IPS-NIHi11 (cell line): ENCODE results near the gene KCNE4.

Source experiments
- DNase-seq: peaks from one replicate; pipeline ENCODE4 v3.0.0; 2012; ENCODE audit warnings: mixed read lengths, low spot score

KCNE4 gene, protein sequence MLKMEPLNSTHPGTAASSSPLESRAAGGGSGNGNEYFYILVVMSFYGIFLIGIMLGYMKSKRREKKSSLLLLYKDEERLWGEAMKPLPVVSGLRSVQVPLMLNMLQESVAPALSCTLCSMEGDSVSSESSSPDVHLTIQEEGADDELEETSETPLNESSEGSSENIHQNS

DNA sequence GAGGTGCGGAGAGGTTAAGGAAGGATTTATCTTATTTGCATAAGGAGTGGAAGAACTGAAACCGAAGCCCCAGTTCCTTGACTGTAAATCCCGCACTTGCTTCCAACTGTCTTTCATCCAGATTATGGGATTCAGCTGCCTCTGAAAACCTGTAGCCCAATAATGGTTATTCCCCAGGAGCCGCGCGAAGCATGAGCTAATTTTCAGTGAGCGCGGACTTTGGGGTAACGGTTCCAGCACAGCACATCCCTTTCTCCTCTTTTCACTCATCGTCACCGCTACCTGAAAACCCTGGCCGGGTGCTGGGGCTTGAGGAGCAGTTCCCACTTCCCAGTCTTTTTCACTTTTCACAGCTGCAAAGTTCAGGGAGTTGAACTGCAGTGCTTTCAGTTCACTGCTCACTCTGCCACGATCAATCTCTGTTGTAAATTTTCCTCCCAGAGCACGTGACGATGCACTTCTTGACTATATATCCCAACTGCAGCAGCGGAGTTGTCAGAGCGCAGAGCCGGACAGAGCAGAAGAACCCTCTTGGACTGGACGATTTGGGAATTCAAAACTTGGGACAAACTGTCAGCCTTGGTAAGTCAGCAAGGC, at the start of gene KCNE4:
Gene KCNE4 (plus strand): TSS at position 498 of the 597 bp plus-strand sequence. CDS start 641 bp downstream, outside the sequence.
- DNase-seq, result no peak

DNA sequence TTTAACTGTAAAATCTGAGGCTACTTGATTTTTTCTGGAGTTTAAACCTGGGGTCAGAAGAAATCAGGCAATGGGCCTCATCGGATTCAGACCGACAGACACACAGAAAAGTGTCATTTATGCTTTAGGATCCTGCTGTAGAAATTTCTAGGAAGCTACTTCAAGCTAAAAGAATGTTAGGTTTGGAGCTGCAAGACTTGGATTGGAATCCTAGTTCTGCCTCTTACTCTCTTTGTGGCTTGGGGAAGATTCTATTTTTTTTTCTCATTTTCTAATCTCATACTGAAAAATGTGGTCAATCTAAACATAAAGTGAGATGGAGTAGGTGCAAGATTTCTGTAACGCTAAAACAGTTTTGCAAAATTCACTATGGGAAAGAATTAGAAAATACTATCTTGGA, 48.8 kb upstream of the KCNE4 start:
- no peak for DNase-seq

DNA sequence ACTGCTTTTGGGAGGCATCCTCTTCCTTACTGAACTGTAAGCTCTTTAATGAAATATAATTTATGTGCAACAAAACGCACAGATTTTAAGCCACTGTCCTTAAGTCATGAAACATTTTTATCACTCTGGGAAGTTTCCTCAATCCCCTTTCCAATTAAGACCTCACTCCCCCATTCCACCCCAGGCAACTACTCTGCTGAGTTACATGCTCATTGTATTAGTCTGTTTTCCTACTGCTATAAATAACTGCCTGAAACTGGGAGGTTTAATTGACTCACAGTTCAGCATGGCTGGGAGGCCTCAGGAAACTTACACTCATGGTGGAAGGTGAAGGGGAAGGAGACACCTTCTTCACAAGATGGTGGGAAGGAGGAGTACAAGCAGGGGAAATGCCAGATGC, 46.5 kb upstream of the KCNE4 start:
- no peak for DNase-seq

DNA sequence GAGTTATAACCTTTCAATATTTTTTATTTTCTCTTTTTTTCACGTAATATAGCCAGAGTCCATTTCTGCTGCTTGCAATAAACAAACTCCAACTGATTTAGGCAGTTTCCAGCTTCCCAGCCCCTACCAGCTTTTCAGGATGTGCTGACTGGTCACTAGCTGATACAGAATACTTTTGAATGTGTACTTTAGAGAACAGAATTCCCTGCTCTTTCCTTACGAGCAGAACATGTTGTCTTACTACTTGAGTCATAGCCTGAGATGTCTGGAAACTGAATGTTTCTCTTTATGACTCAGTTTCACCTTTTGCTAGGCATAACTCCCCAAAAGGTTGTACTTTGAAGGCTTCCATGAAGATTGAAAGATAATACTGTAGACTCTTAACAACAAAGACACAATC, 44.5 kb upstream of the KCNE4 start:
- no peak for DNase-seq

DNA sequence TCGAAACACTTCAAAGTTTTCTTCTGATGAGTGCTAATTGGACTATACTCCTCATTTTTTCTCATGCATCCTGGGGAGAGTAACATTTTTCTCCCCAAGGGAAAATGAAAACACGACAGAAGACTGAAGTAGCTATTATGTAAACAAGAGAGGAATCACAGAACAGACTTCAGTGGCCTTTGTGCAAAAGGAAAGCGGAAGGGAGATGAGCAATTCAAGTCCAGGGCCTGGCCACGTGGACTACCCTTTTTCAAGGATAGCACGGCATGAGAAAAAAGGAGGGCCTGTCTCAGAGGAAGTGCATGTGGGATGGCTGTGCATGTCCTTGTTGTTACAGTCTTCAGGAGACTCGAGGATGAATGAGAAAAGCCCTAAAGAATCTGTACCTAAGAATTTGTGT, 43.8 kb upstream of the KCNE4 start:
- no peak for DNase-seq

DNA sequence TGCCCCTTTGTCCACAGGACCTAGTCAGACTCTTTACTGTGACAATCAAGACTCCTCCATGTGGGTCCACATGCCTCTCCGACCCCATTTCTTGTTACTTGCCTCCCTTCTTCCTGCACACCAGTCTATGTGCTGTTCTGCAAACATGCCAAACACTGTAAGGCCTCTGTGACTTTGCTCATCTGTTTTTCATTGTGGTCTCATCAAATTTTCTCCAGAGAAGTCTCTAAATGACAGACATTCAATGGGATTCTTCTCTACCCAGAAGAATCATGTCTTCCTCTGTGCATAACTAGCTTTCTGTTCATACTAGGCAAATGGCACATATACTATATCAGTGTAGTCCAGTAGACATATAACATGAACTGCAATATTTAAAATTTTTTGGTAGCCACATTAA, 43.0 kb upstream of the KCNE4 start:
- no peak for DNase-seq

DNA sequence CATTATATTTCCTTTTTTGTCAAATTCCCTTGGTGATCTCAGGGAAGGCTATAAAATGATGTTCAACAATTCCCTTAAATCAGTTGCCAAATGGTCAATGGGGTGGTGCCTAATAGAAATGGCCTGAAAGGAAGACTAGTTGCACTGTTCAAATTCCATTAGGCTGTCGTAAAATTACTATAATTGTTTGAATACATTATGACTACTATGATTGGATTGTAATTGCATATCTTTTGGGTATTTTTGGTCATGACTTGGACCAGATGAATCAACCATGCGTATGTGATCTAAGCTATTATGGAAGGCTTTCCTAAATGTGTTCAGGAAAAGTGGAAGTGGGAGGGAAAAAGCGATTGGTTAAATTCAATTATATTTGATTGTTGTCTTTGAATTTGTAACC, 41.3 kb upstream of the KCNE4 start:
- no peak for DNase-seq

DNA sequence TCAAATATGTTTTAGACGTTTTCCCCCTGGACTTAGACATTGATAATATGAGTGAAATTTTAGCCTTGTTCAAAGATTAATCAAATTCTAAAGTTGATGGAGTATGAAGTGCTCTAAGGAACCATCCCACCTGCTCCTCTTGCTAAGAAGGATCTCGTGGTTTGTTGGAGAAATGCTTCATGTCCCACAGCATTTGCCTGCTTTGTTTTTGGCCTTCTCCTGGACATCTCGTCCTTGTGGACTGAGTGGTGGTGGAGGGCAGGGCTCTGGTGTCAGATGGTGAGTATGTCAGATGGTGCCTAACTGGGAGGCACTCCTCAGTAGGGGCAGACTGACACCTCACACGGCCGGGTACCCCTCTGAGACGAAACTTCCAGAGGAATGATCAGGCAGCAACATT, 39.7 kb upstream of the KCNE4 start:
- DNase-seq, result no peak

DNA sequence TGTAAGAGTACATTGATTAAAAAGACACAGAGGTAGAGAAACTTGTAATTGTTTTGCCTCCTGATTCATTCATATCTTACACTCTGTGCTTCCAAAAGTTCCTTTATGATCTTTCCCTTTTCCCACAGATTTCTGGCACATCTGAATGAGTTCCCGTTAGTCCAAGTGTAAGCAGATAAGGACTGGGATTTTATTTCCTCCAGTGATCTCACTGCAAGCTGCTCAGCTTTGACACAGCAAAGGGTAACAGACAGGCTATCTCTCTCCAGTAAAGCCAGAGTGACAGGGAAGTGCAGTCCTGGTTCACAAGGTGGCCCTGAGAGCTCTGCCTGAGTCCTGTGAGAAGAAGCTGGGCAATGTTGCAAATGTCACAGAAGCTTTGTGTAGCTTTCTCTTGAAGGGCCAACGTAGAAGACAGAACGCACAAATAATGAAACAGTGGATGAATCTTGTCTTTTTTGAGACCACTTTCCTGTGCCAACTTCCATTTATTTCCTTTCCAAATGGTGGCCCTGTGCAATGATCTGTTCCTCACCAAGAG, 32.5 kb upstream of the KCNE4 start:
- no peak for DNase-seq

DNA sequence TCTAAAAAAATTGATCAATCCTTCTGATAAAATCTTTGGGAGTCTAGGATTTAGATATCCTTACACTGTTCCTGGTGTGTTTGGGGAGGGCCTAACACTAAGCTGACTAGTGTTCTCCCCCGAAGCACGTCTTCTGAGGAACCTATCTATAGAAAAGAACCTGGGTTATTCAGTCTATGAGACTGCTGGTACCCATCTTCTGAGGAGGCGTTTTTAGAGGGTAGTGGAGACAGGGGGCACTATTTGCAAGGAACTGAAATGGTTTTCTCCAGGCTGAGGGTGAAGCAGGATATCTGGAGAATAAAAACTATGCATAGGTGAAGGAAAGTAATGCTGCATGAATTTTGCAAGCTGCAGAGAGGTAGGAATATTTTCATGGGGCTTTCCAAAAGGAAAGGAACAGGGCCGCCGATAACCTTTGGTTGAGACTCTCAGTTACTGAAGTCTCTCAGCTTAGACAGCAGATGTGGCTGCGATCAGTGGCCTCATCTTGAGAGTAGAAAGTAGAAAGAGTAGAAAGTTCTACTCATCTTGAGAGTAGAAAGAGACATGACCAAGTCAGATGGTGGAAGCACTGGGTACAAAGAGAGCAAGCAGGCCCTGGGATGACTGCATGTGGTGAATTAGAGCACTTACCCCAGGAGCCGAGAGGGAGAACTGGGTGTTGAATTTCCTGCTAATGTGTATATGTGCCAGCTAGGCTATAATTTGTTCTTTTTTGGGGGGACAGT, 31.8 kb upstream of the KCNE4 start:
- DNase-seq, result no peak

DNA sequence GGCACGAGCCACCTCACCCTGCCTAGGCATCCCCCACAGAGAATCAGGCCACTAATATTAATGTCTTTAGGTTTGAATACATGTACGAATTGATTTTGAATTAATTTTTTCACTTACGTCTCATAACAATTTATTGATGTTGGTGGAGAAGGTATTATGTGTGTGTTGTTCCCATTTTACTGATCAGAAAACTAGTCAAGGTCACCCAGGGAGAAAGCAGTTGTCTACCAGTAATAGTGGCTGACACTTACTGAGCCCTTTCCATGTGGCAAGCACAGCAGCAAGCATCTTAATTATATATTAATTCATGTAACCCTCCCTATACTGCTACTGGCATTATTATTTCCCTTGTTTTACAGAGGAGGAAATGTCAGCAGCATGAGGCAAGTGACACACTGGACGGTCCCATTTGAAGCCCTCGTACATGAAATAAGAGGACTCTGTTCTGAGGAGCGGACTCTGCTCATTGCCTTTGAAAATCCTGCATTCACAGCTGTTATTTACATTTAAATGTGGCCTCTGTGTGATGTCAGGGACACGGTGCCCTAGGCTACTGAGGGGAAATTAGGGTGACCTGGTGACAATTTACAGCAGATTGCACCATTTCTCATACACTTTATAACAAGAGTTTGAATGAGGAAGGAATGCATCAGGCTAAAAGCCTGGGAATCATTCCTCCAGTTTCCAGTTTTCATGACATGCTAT, 30.9 kb upstream of the KCNE4 start:
- DNase-seq, result no peak

DNA sequence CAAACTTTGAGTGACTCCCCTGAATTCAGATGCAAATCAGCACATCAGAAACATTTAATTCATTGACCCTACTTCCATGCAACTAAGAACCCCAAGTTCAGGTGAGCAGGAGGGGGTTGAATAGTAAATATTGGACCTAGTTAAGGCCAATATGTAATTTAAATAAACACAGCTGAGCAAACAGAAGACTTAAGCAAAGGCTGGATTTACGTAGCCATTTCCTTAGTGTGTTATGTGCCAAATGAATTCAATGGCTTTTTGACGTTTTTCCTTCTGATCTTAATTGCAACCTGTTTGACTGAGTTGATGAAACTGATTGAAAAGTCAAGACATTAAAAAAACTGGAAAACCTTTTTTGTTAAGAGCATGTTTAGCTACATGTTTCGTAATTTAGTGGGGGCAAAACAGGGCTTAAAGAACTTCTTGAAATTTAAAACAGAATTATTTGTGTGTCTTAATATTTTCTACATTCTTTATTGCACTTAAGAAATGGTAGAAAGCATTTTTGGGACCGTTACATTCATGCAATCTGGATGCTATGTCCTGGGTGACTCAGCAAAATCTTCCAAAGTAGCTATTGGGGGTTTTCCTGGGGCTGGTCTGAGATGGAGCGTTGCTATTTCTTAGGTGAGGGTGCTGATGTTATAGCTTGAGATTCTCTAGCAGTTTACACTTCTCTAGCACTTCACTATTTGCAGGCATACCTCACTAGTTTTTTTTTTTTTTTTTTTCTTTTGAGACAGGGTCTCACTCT, 25.5 kb upstream of the KCNE4 start:
- peak; percentile 25 for DNase-seq

DNA sequence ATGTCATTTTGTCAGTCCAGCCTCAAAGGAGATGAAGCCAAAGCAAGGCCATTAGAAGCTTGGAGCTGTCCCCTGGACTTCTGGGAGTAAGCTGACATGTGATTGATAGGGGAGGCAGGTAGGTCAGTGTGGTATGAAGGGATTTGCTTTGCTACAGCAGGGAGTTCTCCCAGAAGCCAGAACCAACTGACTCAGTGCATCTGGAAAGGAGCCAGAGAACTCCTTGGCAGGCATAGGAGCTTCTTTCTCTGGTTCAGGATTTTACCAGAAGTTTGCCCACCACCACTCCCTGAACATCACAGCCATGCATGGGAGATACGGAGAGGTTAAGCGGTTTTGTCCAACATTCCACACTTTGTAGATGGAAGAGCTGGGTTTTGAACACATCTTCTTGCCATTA, 24.5 kb upstream of the KCNE4 start:
- DNase-seq, result no peak

DNA sequence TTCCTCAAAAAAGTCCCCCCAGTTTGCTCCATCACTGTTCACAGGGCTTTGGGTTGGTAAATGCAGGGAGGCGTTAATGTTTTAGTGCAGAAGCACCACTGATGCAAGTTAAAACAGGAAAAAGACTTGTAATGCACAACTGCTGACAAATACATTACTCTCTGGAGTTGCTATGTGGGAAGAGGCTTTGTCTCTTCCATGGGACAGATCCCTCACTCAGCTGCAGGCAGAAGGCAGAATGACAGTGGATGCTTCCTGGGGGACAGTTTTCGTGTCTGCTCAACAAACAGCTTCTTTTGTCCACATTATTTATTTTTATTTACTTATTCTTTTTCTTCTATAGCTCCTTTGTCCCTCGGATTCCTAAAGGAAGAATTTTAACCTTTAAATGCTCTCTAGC, 22.7 kb upstream of the KCNE4 start:
- DNase-seq, result no peak

DNA sequence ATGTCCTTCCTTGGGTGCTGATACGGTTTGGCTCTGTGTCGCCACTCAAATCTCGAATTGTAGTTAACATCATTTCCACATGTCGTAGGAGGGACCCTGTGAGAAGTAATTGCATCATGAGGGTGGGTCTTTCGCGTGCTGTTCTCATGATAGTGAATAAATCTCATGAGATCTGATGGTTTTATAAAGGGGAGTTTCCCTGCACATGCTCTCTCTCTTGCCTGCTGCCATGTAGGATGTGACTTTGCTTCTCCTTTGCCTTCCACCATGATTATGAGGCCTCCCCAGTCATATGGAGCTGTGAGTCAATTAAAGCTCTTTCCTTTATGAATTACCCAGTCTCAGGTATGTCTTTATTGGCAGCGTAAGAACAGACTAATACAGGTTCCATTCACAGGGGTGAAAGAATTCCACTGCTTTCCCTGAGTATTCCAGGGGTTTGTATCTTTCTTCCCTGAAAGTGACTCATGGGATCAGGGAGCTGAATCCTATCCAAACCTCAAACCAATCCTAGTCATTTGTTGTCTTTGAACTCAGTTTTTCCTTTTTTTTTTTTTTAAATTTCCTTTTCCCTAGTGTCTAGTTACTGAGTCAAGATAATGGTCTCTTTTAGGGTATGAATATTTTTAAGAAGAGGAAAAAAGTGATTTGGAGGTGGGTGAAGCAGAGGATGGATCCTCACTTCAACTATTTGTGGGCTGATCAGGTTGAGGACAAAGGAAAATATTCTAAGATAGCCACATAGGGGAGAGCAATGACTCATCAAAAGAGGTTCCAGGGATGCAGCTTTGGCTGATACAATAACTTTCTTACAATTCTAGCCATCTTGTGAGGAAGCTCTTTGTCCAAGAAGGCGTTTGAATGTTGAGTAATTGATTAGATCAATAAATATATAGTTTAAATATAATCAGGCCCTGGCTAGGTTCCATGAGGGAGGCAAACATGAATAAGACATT, 19.5 kb upstream of the KCNE4 start:
- DNase-seq, result no peak

DNA sequence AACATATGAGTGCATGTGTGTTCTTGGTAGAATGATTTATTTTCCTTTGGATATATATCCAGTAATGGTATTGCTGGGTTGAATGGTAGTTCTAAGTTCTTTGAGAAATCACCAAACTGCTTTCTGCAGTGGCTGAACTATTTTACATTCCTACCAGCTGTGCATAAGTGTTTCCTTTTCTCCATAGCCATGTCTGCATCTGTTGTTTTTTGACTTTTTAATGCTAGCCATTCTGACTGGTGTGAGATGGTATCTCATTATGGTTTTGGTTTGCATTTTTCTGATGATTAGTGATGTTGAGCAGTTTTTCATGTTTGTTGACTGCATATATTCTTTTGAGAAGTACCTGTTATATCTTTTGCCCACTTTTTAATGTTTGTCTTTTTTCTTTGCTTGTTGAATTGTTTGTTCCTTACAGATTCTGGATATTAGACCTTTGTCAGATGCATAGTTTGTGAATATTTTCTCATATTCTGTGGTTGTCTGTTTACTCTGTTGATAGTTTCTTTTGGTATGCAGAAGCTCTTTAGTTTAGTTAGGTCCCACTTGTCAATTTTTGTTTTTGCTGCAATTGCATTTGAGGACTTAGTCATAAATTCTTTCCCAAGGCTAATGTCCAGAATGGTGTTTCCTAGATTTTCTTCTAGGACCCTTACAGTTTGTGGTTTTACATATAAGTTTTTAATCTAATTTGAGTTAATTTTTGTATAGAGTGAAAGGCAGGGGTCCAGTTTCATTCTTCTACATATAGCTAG, 17.6 kb upstream of the KCNE4 start:
- no peak for DNase-seq

DNA sequence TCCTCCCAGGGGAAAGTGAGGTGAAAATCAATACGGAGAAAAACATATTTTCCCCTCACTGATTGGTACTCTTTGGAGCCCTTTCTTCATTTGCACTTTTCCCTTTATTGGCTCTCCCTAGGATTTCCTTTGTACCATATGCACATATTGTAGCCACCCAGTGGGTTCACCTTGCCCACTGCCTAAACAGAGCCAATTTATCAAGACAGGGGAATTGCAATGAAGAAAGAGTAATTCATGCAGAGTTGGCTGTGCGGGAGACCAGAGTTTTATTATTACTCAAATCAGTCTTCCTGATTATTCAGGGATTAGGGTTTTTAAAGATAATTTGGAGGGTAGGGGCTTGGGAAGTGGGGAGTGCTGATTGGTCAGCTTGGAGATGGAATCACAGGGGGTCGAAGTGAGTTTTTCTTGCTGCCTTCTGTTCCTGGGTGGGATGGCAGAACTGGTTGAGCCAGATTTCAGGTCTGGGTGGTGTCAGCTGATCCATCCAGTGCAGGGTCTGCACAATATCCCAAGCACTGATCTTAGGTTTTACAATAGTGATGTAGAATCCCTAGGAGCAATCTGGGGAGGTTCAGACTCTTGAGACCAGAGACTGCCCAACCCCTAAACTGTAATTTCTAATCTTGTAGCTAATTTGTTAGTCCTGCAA, 15.1 kb upstream of the KCNE4 start:
- DNase-seq, result no peak

DNA sequence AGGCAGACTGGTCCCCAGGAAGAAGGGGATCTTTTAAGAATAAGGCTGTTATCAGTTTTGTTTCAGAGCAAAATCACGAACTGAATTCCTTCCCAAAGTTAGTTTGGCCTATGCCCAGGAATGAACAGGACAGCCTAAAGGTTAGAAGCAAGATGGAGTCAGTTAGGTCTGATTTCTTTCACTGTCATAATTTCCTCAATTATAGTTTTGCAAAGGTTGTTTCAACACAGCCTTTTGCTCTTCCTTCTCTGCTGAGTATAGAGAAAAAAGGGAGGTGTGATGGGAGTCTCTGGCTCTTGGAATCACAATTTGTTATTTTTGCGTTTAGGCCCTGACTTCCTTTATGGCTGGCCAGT, 14.6 kb upstream of the KCNE4 start:
- no peak for DNase-seq

DNA sequence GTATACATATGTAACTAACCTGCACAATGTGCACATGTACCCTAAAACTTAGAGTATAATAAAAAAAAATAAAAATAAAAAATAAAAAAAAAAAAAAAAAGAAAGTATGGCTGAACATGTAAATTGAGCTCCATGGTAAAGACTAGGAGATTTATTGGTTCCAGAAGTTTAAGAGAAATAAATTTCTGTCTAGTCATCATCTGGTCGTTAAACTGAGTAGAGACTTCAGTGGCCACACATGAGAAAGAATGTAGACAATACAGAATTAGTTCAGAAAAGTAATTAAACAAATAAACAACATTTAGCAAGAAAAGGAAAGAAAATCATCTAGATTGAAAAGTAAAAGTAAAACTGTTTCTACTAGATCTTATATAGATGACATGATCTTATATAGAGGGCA, 12.4 kb upstream of the KCNE4 start:
- no peak for DNase-seq

DNA sequence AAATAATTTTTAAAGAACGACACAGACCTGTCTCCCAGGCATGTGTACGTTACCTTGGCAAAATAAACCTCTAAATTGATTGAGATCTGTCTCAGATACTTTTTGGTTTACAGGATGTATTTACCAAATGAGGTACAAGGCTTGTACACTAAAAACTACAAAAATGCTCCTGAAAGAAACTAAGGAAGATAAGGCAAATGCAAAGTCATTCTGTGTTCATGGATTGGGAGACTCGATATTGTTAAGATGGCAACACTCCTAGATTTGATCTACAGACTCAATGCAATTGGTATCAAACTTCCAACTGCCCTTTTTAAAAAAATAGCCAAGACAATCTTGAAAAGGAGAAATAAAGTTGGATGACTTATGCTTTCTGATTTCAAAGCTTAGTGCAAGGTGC, 11.5 kb upstream of the KCNE4 start:
- no peak for DNase-seq
